ENCODE measurements around the gene SHB. TPM values are rescaled to one million over a fixed set of nuclear protein-coding genes. Genes with fewer than 3 reads are reported as not detected.
A peak's percentile ranks its signal among the peaks of the same experiment; 100 is the strongest.

The SHB gene
- total and polyA plus RNA-seq, 2 of the 13 experiments (the other 11 are each of a cell fraction or from before 2014, with no cell fraction given): 19.4 to 20.7 TPM

DNA sequence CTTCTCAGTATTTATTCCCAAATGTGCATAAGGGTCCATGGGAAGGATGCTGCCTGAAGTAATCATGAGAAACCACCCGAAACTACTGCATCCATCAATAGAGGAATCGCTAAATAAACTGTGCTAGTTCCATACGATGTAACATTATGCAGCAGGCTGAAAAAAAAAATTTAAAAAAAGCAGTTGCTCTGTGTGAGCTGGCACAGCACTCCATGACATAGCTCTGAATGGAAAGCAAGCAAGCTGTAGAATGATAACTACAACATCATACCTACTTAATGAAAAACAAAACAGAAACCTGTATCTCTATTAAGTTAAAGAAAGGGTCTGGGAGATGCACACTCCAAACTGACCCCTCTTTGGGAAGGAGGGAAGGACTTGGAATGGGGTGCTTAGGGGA is 49.3 kb downstream of the SHB start:
- intact Hi-C loops (cut with micrococcal nuclease; ENCODE audit: unreplicated experiment): loop anchor here (10.0 kb wide), 1 partner anchor 145 kb away; no protein-coding TSS in a partner anchor
- in situ Hi-C loops (cut with HindIII; ENCODE audit: extremely low pct_ligation_motif_present, low pct_unique_long_range_greater_than_20kb): loop anchor here (5.0 kb wide), 1 partner anchor 48 kb away; the partner anchor contains the start of gene SHB
- Histone ChIP-seq H3K79me2 (ENCODE audit: insufficient read depth, low read length) (peaks cover 89% of the 10 kb centered on the region), H3K27me3 (ENCODE audit: control insufficient read depth in 1 of 2, insufficient read depth in 2 of 2, low read length in 2 of 2) (no peaks in the 10 kb centered on the region), H3K36me3 (replicated peaks in 1 of 2; ENCODE audit: control insufficient read depth in 1 of 2, insufficient read depth in 2 of 2, low read length in 2 of 2) (peaks cover 21 to 45% of the 10 kb centered on the region in 2 experiments), H3K9me3 (ENCODE audit: low read length) (no peaks in the 10 kb centered on the region), H3K27ac (ENCODE audit: extremely low read length, insufficient read depth, low read length) (peak overlapping the region; percentile 68), H3K4me1 (ENCODE audit: insufficient read depth, low read length) (peaks cover 89% of the 10 kb centered on the region), H3K9ac (ENCODE audit: insufficient read depth, low read depth, low read length) (no peak overlapping the region), H3K4me2 (ENCODE audit: low read depth, low read length) (peak overlapping the region; percentile 64; the same call in 1 of the 2 replicates), H3K4me3 (replicated peaks in 1 of 3; ENCODE audit: insufficient read depth in 1 of 3, low read depth in 2 of 3, low read length in 3 of 3) (no peak overlapping the region), H2AFZ (ENCODE audit: low read length) (no peak overlapping the region), H4K20me1 (ENCODE audit: insufficient read depth, low read length) (peaks cover 21% of the 10 kb centered on the region; the same call in 1 of the 2 replicates)
- DNase-seq (ENCODE audit: low spot score): no peak
- ChIA-PET POLR2A (interaction anchor here (1.0 to 3.7 kb wide), 7 partner anchors 8 to 111 kb away, joined by 3 to 28 read pairs (median 4); no protein-coding TSS in a partner anchor), CTCF (ENCODE audit: low intra/inter-chr PET ratio, low total read pairs) (no interaction called here)
- FAIRE-seq: no peak
- BruUV-seq (replicated peaks): no TSS peak
- no peak for ATAC-seq
- WGBS (ENCODE audit: low lambda C conversion rate): 91% methylated on average over 3 of the region's 3 CpGs
- TF ChIP-seq MED1 (CRISPR knock-in tag; IDR thresholded peaks at IDR 0.05) (no peak), POLR2AphosphoS2 (IDR thresholded peaks at IDR 0.05; ENCODE audit: low read depth, low read length) (no peak), ZMYM3 (CRISPR knock-in tag; IDR thresholded peaks at IDR 0.05) (no peak), ZNF441 (CRISPR knock-in tag; IDR thresholded peaks at IDR 0.05; ENCODE audit: borderline replicate concordance) (no peak), FOXA1 (IDR thresholded peaks at IDR 0.05) (no peak), FOXA1 (CRISPR knock-in tag; IDR thresholded peaks at IDR 0.05) (no peak), ZNF746 (CRISPR knock-in tag; IDR thresholded peaks at IDR 0.05) (no peak), MTF1 (CRISPR knock-in tag; IDR thresholded peaks at IDR 0.05) (no peak), NAIF1 (CRISPR knock-in tag; IDR thresholded peaks at IDR 0.05; ENCODE audit: borderline replicate concordance) (no peak), ZFX (CRISPR knock-in tag; IDR thresholded peaks at IDR 0.05; ENCODE audit: low read depth) (no peak), POLR2AphosphoS5 (IDR thresholded peaks at IDR 0.05; ENCODE audit: low read depth, low read length) (no peak), ZNF44 (CRISPR knock-in tag; IDR thresholded peaks at IDR 0.05) (no peak), ZNF33A (CRISPR knock-in tag; IDR thresholded peaks at IDR 0.05; ENCODE audit: borderline replicate concordance) (no peak), ISL2 (CRISPR knock-in tag; IDR thresholded peaks at IDR 0.05) (no peak), ZFP36L1 (CRISPR knock-in tag; IDR thresholded peaks at IDR 0.05) (no peak)
- TF ChIP-seq, protein P1, sequence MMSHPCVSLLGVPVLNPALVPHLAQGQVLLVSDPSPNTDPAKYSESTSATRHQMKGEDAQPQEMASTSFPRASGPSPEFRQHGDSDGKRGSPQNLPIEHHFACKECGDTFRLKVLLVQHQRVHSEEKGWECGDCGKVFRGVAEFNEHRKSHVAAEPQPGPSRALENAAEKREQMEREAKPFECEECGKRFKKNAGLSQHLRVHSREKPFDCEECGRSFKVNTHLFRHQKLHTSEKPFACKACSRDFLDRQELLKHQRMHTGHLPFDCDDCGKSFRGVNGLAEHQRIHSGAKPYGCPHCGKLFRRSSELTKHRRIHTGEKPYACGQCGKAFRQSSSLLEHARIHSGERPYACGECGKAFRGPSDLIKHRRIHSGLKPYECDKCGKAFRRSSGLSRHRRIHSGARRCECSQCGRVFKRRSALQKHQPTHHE (CRISPR knock-in tag; IDR thresholded peaks at IDR 0.05; ENCODE audit: borderline replicate concordance): no peak
- TF ChIP-seq, protein P2, sequence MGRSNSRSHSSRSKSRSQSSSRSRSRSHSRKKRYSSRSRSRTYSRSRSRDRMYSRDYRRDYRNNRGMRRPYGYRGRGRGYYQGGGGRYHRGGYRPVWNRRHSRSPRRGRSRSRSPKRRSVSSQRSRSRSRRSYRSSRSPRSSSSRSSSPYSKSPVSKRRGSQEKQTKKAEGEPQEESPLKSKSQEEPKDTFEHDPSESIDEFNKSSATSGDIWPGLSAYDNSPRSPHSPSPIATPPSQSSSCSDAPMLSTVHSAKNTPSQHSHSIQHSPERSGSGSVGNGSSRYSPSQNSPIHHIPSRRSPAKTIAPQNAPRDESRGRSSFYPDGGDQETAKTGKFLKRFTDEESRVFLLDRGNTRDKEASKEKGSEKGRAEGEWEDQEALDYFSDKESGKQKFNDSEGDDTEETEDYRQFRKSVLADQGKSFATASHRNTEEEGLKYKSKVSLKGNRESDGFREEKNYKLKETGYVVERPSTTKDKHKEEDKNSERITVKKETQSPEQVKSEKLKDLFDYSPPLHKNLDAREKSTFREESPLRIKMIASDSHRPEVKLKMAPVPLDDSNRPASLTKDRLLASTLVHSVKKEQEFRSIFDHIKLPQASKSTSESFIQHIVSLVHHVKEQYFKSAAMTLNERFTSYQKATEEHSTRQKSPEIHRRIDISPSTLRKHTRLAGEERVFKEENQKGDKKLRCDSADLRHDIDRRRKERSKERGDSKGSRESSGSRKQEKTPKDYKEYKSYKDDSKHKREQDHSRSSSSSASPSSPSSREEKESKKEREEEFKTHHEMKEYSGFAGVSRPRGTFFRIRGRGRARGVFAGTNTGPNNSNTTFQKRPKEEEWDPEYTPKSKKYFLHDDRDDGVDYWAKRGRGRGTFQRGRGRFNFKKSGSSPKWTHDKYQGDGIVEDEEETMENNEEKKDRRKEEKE (IDR thresholded peaks at IDR 0.05): no peak
- TF ChIP-seq, protein P3, sequence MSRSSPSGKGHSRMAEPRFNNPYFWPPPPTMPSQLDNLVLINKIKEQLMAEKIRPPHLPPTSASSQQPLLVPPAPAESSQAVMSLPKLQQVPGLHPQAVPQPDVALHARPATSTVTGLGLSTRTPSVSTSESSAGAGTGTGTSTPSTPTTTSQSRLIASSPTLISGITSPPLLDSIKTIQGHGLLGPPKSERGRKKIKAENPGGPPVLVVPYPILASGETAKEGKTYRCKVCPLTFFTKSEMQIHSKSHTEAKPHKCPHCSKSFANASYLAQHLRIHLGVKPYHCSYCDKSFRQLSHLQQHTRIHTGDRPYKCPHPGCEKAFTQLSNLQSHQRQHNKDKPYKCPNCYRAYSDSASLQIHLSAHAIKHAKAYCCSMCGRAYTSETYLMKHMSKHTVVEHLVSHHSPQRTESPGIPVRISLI (CRISPR knock-in tag; IDR thresholded peaks at IDR 0.05; ENCODE audit: borderline replicate concordance): no peak
- TF ChIP-seq, protein P4, sequence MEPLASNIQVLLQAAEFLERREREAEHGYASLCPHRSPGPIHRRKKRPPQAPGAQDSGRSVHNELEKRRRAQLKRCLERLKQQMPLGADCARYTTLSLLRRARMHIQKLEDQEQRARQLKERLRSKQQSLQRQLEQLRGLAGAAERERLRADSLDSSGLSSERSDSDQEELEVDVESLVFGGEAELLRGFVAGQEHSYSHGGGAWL (CRISPR knock-in tag; IDR thresholded peaks at IDR 0.05): no peak

Measured in HepG2 (cell line).